IMR-90 (cell line): ENCODE results near the gene CIZ1.

Source experiments
- BHLHE40 ChIP-seq: fragments of 150-350 bp; IDR thresholded peaks from 2 replicates; pipeline ENCODE4 v1.6.1; 2016; ENCODE audit warnings: mild to moderate bottlenecking, low read depth, low read length
- CHD1 ChIP-seq: IDR thresholded peaks from 2 replicates; pipeline ENCODE4 v1.6.1; 2012; ENCODE audit warnings: low read depth, low read length, improper control_type of control experiment
- CTCF ChIP-seq: conservative IDR thresholded peaks from 2 replicates; pipeline ENCODE4 v1.5.1; 2012; ENCODE audit warnings: mild to moderate bottlenecking, low read depth, low read length, improper control_type of control experiment
- ELK1 ChIP-seq: fragments of 150-350 bp; IDR thresholded peaks from 2 replicates; pipeline ENCODE4 v1.6.1; 2016; ENCODE audit warnings: low read depth, mild to moderate bottlenecking, low read length, moderate library complexity, borderline replicate concordance
- FOS ChIP-seq: fragments of 150-350 bp; IDR thresholded peaks from 2 replicates; pipeline ENCODE4 v1.6.1; 2016; ENCODE audit warnings: low read depth, low read length
- POLR2A ChIP-seq: IDR thresholded peaks from 2 replicates; pipeline ENCODE4 v1.6.1; 2012; ENCODE audit warnings: mild to moderate bottlenecking, low read depth, low read length
- SMC3 ChIP-seq: fragments of 150-350 bp; IDR thresholded peaks from 2 replicates; pipeline ENCODE4 v1.6.1; 2016; ENCODE audit warnings: low read depth, mild to moderate bottlenecking, antibody characterized with exemption, low read length, moderate library complexity

DNA sequence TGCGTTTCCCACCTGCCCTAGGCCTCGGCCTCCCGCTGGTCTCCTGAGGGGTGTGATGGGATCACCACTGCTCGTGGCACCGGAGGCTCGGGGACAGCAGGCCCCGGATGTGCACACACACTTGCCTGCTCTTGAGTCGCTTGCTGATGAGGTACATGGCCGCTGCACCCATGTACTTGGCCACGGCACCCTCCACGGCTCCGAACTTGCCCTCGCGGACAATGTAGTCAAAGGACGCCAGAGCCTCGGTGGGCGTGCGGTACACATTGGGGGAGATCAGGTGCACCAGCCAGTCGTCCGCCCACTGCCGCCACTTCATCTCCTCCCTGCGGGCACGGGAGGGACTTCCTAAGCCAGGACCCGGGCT is 68.6 kb downstream of the CIZ1 start:
- no peak for TF ChIP-seq SMC3
- TF ChIP-seq POLR2A = no peak
- TF ChIP-seq CTCF = no peak
- TF ChIP-seq CHD1 = no peak
- TF ChIP-seq ELK1 = no peak
- no peak for TF ChIP-seq BHLHE40
- TF ChIP-seq FOS = no peak
